Muscle layer of duodenum (tissue), 2 donors: ENCODE measurements around the gene CLK2.
A peak's percentile ranks its signal among the peaks of the same experiment; 100 is the strongest.
"Not testable (repeated sequence)": the region's sequence is repeated elsewhere in the genome, so short reads cannot be mapped to it uniquely, and the experiment has no call there.

Experiments
- H3K27ac ChIP-seq: one replicate; pipeline ENCODE4 v1.7.0; 2013; ENCODE audit warnings: mild to moderate bottlenecking, low read length
- H3K27me3 ChIP-seq: one replicate; pipeline ENCODE4 v1.7.0; 2013; ENCODE audit warnings: low read depth, mild to moderate bottlenecking, control low read depth, low read length
- H3K36me3 ChIP-seq, 2 donors: one replicate each; pipeline ENCODE4 v1.7.0; 2013; ENCODE audit warnings: low read length in 2 of 2, control low read depth in 1 of 2, mild to moderate bottlenecking in 1 of 2; ENCODE audit not compliant: insufficient read depth in 2 of 2, control insufficient read depth in 1 of 2
- H3K4me1 ChIP-seq, 2 donors: one replicate each; pipeline ENCODE4 v1.7.0; 2013; ENCODE audit warnings: low read length in 2 of 2, mild to moderate bottlenecking in 2 of 2, control low read depth in 1 of 2, moderate library complexity in 1 of 2; ENCODE audit not compliant: insufficient read depth in 2 of 2, control insufficient read depth in 1 of 2
- H3K4me3 ChIP-seq, 2 donors: one replicate each; pipeline ENCODE4 v1.7.0; 2013; ENCODE audit warnings: low read length in 2 of 2, low read depth in 1 of 2, mild to moderate bottlenecking in 1 of 2
- H3K9me3 ChIP-seq, 2 donors: one replicate each; pipeline ENCODE4 v1.7.0; 2013; ENCODE audit warnings: low read length in 2 of 2, control low read depth in 1 of 2, mild to moderate bottlenecking in 1 of 2; ENCODE audit not compliant: control insufficient read depth in 1 of 2
- donor health status: healthy.

The CLK2 gene

GRCh38 chr1:155250246-155250632 is 23.1 kb downstream of the CLK2 start:
- Histone ChIP-seq H3K27me3 (no peaks in the 10 kb centered on the region), H3K4me1 (peaks cover 15 to 32% of the 10 kb centered on the region in 2 donors), H3K27ac (no peak overlapping the region), H3K9me3 (no peaks in the 10 kb centered on the region), H3K4me3 (peak overlapping the region in 1 of 2 donors; percentile 49), H3K36me3 (peaks cover 3 to 16% of the 10 kb centered on the region in 2 donors)

- Histone ChIP-seq H3K27ac (no peak overlapping the region), H3K27me3 (no peaks in the 10 kb centered on the region), H3K9me3 (no peaks in the 10 kb centered on the region), H3K36me3 (peaks cover 3 to 16% of the 10 kb centered on the region in 2 donors), H3K4me3 (no peak overlapping the region), H3K4me1 (peaks cover 5 to 25% of the 10 kb centered on the region in 2 donors)
These were observed 25.4 kb downstream of the CLK2 start for GRCh38 chr1:155247667-155248553.

- not testable (repeated sequence) for H3K9me3 ChIP-seq, H3K4me3 ChIP-seq, H3K27ac ChIP-seq, H3K27me3 ChIP-seq
- H3K36me3 ChIP-seq = peaks cover 3 to 16% of the 10 kb centered on the region in 2 donors
- peaks cover 5 to 27% of the 10 kb centered on the region in 2 donors for H3K4me1 ChIP-seq
These were observed 26.5 kb downstream of the CLK2 start for GRCh38 chr1:155246796-155247195.

- no peaks in the 10 kb centered on the region for H3K9me3 ChIP-seq
- peak overlapping the region; percentile 67 to 68 for H3K4me3 ChIP-seq
- H3K27me3 ChIP-seq = no peaks in the 10 kb centered on the region
- H3K27ac ChIP-seq = peak overlapping the region; percentile 70
- peaks cover 3 to 16% of the 10 kb centered on the region in 2 donors for H3K36me3 ChIP-seq
- H3K4me1 ChIP-seq = peaks cover 7 to 21% of the 10 kb centered on the region in 2 donors
These were observed 28.2 kb downstream of the CLK2 start for GRCh38 chr1:155245163-155245524.

GRCh38 chr1:155244368-155245162 is 28.7 kb downstream of the CLK2 start:
- Histone ChIP-seq H3K27ac (peak overlapping the region; percentile 70), H3K36me3 (peaks cover 3 to 16% of the 10 kb centered on the region in 2 donors), H3K4me1 (peaks cover 7 to 19% of the 10 kb centered on the region in 2 donors), H3K4me3 (peak overlapping the region; percentile 67 to 68), H3K9me3 (no peaks in the 10 kb centered on the region), H3K27me3 (no peaks in the 10 kb centered on the region)

GRCh38 chr1:155242805-155243358 is 30.4 kb downstream of the CLK2 start:
- Histone ChIP-seq H3K4me3 (peak overlapping the region; percentile 31 to 67), H3K27ac (peak overlapping the region; percentile 2), H3K27me3 (no peaks in the 10 kb centered on the region), H3K36me3 (peaks cover 3 to 12% of the 10 kb centered on the region in 2 donors), H3K9me3 (no peaks in the 10 kb centered on the region), H3K4me1 (peaks cover 7 to 19% of the 10 kb centered on the region in 2 donors)

GRCh38 chr1:155241841-155242264 is 31.5 kb downstream of the CLK2 start:
- H3K36me3 ChIP-seq = peaks cover 0 to 5% of the 10 kb centered on the region in 2 donors
- H3K4me3 ChIP-seq = peak overlapping the region in 1 of 2 donors; percentile 55
- no peaks in the 10 kb centered on the region for H3K9me3 ChIP-seq
- H3K27ac ChIP-seq = peak overlapping the region; percentile 63
- no peaks in the 10 kb centered on the region for H3K27me3 ChIP-seq
- H3K4me1 ChIP-seq = peaks cover 7 to 19% of the 10 kb centered on the region in 2 donors

- Histone ChIP-seq H3K4me1 (peaks cover 7 to 19% of the 10 kb centered on the region in 2 donors), H3K9me3 (no peaks in the 10 kb centered on the region), H3K27ac (peak overlapping the region; percentile 63), H3K27me3 (no peaks in the 10 kb centered on the region), H3K36me3 (peaks cover 0 to 9% of the 10 kb centered on the region in 2 donors), H3K4me3 (peak overlapping the region; percentile 36 to 55)
These were observed 32.1 kb downstream of the CLK2 start for GRCh38 chr1:155241069-155241679.

- Histone ChIP-seq H3K9me3 (no peaks in the 10 kb centered on the region), H3K4me3 (no peak overlapping the region), H3K27me3 (no peaks in the 10 kb centered on the region), H3K4me1 (peaks cover 4 to 15% of the 10 kb centered on the region in 2 donors), H3K27ac (no peak overlapping the region), H3K36me3 (peaks cover 0 to 17% of the 10 kb centered on the region in 2 donors)
These were observed 36.9 kb downstream of the CLK2 start for GRCh38 chr1:155236451-155236850.

GRCh38 chr1:155235375-155235774 is 37.9 kb downstream of the CLK2 start:
- H3K4me3 ChIP-seq, H3K9me3 ChIP-seq, H3K27me3 ChIP-seq, H3K27ac ChIP-seq, H3K4me1 ChIP-seq: not testable (repeated sequence)
- peaks cover 0 to 17% of the 10 kb centered on the region in 2 donors for H3K36me3 ChIP-seq

GRCh38 chr1:155233502-155233901 is 39.8 kb downstream of the CLK2 start:
- H3K9me3 ChIP-seq, H3K27me3 ChIP-seq, H3K4me1 ChIP-seq, H3K4me3 ChIP-seq, H3K27ac ChIP-seq: not testable (repeated sequence)
- peaks cover 0 to 17% of the 10 kb centered on the region in 2 donors for H3K36me3 ChIP-seq
